ENCODE results near the gene ST3GAL3. TPM values are rescaled to one million over a fixed set of nuclear protein-coding genes. Genes with fewer than 3 reads are reported as not detected.

The ST3GAL3 gene
- total RNA-seq, 4 donors from 2014 or later, result 4.1 to 47.2 (median 19.0) TPM

DNA sequence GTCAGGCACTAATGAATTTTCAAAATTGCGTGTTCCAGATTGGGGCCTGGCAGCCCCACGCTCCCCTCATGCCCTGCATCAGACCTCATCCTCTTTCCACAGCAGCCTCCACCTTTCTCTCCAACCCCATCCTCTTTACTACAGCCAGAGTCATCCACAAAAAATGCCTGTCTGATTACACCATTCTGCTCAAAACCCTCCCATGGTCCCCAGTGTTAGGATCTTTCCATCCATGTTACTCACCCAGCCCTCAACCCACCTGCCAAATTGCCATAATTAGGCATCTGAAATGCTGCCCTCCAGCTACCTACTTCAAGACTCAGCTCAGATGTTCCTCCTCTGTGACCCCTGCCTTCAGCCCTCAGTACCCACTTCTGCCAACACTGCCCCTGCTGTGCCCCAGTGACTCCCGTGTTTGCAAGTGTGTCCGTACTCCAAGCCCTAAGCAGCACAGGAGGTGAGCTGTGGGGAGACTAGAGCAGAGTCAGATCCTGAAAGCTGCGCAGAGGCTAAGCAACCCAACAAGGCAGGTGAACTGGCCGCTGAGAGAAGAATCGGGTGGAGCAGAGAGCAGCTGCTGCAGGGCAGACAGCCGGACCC, 225.6 kb downstream of the ST3GAL3 start:
- no peak for TF ChIP-seq POLR2A (IDR thresholded peaks at IDR 0.05)
- TF ChIP-seq, protein P1, sequence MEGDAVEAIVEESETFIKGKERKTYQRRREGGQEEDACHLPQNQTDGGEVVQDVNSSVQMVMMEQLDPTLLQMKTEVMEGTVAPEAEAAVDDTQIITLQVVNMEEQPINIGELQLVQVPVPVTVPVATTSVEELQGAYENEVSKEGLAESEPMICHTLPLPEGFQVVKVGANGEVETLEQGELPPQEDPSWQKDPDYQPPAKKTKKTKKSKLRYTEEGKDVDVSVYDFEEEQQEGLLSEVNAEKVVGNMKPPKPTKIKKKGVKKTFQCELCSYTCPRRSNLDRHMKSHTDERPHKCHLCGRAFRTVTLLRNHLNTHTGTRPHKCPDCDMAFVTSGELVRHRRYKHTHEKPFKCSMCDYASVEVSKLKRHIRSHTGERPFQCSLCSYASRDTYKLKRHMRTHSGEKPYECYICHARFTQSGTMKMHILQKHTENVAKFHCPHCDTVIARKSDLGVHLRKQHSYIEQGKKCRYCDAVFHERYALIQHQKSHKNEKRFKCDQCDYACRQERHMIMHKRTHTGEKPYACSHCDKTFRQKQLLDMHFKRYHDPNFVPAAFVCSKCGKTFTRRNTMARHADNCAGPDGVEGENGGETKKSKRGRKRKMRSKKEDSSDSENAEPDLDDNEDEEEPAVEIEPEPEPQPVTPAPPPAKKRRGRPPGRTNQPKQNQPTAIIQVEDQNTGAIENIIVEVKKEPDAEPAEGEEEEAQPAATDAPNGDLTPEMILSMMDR (IDR thresholded peaks at IDR 0.05), result no peak
- Histone ChIP-seq H3K4me1 (peaks cover 0 to 11% of the 10 kb centered on the region in 2 donors), H3K27ac (no peak overlapping the region), H3K27me3 (no peaks in the 10 kb centered on the region), H3K9me3 (no peaks in the 10 kb centered on the region), H3K4me3 (peak overlapping the region; percentile 23 to 27), H3K36me3 (no peaks in the 10 kb centered on the region)
- DNase-seq, result no peak
- intact Hi-C loops (cut with DNase I; ENCODE audit: low total_unique reads), result no loop called here

- intact Hi-C loops (cut with DNase I; ENCODE audit: low total_unique reads), result no loop called here
- peak in 1 of 2 donors; percentile 29 for DNase-seq
- peak within 1 kb of the TSS; percentile 23 to 27 for H3K4me3 ChIP-seq
- no peaks in the 10 kb centered on the region for H3K9me3 ChIP-seq
- TF ChIP-seq POLR2A (IDR thresholded peaks at IDR 0.05), result no peak
- TF ChIP-seq, protein P1 (IDR thresholded peaks at IDR 0.05), result no peak
- H3K4me1 ChIP-seq, result peaks cover 0 to 11% of the 10 kb centered on the region in 2 donors
- no peaks in the 10 kb centered on the region for H3K36me3 ChIP-seq
- H3K27me3 ChIP-seq, result no peaks in the 10 kb centered on the region
- no peak within 1 kb of the TSS for H3K27ac ChIP-seq
Measured at GRCh38 chr1:43933386-43934100, 226.2 kb downstream of the ST3GAL3 start, which contains the start of gene ARTN. TSS of gene ARTN (plus strand) at chr1:43933801. CDS start at chr1:43935657, 1,856 bp downstream.

- Histone ChIP-seq H3K4me1 (peaks cover 0 to 11% of the 10 kb centered on the region in 2 donors), H3K27me3 (no peaks in the 10 kb centered on the region), H3K27ac (no peak overlapping the region), H3K9me3 (no peaks in the 10 kb centered on the region), H3K4me3 (peak overlapping the region in 1 of 2 donors; percentile 27), H3K36me3 (no peaks in the 10 kb centered on the region)
- TF ChIP-seq POLR2A (IDR thresholded peaks at IDR 0.05), result no peak
- TF ChIP-seq, protein P1 (IDR thresholded peaks at IDR 0.05), result peak; percentile 86 to 89 (median 87)
- peak; percentile 60 to 64 for DNase-seq
- intact Hi-C loops (cut with DNase I; ENCODE audit: low total_unique reads), result no loop called here
Measured at GRCh38 chr1:43934101-43934985, 227.0 kb downstream of the ST3GAL3 start.

GRCh38 chr1:43934986-43935324, 227.6 kb downstream of the ST3GAL3 start:
- TF ChIP-seq, protein P1 (IDR thresholded peaks at IDR 0.05), result no peak
- TF ChIP-seq POLR2A (IDR thresholded peaks at IDR 0.05), result no peak
- intact Hi-C loops (cut with DNase I; ENCODE audit: low total_unique reads), result loop anchor here (5.0 kb wide), 1 partner anchor 173 kb away; no protein-coding TSS in a partner anchor
- Histone ChIP-seq H3K9me3 (no peaks in the 10 kb centered on the region), H3K27ac (no peak overlapping the region), H3K4me1 (peaks cover 0 to 11% of the 10 kb centered on the region in 2 donors), H3K36me3 (no peaks in the 10 kb centered on the region), H3K4me3 (no peak overlapping the region), H3K27me3 (no peaks in the 10 kb centered on the region)
- no peak for DNase-seq

Data from uterus (tissue), 4 donors.